Stimulated activated CD8-positive, alpha-beta memory T cell treated with anti-CD3 and anti-CD28 coated beads, Interleukin-7, amount 100 ng/mL, for 48 hours (primary cell): ENCODE results near the gene BCL11B.

ENCODE experiments used
- DNase-seq, 2 donors: peaks; one replicate each; pipeline ENCODE4 v3.0.0-alpha.2; 2020; ENCODE audit warnings: low read depth in 1 of 2; ENCODE audit errors: extremely low read depth in 1 of 2

The BCL11B gene

DNA sequence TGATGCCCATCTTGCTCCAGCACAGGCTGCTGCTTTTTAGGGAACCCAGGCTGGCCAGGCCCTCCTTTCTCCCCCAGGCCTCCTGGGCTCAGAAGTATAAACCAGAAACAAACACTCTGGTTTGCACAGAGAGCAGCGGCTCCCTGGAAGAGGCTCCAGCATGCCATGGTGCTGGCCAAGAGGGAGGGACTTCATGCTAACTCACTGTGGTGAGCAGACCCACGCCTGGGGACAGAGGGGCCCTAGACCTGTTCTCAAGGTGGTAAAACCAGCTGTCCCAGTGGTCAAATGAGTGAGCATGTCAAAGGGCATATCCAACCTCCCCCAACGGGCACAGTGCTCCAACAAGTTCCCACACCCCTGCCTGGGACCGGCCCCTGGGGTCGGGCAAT lies 15.5 kb downstream of the BCL11B start:
- DNase-seq, result no peak

DNA sequence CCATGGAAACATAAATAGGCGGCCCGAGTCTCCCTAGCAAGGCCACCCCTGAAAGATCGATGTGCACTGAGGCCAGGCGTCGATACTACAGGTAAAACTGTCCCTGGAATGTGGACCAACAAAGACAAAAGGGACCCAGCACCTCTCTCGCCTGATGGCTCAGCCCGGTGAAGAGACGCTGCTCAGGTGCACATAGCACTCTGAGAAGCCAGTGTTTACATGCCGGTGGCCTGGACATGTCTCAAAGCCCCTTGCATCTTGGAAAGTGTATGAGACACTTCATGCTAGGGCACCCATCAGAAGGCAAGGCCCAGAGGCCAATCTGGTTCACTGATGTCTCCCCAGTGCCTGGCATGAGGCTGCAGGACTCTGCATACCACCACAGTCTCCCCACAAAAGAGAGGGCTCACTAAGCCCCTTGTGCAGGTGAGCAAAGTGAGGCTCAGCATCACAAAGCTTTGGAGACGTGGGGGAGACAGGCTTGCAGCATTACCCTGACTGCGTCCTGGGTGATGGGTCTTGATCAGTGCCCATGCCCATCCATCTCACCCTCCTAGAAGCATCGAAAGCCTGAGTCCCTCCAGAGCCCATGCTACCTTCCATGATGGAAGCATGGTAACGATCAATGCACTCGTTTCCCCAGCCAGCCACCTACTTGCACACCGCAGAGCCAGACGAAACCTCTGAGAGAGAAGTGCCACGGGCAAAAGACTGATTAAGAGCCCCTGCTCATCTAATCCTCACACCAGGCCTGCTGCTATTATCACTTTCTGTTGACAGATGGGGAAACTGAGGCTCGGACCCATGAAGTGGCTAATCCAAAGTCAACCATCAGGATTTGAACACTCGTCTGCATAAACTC lies 16.1 kb downstream of the BCL11B start:
- DNase-seq, result no peak

DNA sequence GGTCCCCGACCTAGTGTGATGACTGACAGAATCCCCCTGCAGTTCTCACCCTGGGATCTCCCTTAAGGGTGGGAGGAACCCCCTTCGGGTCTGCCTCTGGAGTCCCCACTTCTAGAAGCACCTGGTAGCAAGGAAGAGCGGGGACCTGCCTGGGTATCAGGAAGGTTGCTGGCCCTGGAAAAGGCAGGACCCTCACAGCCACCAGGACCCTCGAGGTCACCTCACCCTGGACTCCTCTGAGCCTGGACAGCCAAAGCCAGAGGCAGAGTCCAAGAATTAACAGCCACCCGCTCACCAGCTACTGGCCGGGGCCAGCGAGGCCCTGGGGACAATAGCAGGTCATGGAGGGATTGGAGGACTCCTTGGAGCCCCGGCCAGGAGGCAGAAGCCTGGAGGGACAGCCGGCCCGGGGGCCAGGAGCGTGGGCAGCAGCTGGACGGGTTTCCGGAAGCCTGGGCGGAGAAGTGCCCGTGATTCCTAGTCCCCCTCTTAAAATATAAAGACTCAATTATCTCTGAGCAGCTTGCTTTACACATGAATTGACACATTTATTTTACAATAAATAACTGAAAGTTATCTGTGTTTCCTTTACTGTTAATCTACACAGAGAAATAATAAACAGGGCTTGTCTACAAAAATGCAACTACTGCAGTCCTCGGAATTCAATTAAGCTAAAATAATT lies 17.5 kb downstream of the BCL11B start:
- DNase-seq, result no peak

DNA sequence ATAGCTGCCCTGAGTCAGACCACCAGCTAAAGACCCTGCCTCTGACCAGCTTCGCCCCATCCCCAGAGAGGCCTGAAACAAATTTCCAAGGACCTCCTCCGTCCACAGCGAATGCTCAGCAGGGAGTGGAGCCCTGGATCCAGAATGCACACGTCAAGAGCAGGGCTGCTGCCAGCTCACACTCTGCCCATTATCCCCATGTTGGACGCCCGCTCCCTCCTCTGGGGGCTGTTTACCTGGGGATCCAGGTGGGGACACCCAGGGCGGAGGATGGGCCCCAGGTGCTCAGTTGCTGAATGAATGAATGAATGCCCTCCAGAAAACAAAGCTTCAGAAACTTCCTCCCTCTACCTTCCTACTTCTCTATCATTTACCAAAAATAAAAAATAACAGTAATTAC lies 18.1 kb downstream of the BCL11B start:
- DNase-seq, result no peak

DNA sequence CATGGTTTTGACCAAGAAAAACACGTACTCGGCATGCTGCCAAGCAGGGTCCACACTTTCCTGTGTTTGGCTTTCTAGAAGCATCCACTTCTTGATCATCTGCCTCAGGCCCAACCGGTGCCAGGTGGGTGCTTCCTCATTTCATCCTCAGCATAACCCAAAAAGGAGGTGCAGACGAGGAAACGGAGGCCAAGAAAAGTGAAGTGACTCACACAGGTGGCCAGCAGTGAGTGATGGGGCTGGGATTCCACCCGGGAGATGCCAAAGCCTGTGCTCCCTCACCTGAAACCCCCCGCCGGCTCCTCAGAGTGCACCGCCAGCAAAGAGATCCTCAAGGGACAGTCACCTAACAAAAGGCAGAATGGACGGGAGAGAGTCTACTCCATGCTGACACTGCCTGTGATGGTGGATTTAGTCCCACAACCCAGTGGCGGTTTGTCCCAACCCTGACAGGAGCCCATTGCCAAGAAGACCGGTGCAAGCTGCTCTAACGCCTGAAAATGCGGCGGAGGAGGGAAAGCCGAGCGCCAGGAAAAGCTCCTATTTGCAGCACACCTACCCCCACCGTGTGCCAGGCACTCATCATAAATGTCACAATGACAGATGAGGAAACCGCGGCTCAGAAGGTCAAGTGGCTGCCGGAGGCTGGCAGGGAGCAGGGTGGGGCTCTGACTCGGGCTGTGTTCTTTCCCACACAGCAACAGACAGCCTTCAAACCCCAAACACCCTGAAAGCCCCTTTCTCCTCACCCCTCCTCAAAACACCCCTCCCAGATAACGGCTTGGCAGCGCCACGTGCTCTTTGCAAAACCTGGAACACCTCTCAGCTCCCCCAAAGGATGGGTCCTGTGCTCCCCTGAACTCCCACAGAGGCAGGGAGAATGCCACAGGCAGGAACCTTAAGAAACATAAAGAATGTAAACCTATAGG lies 18.8 kb downstream of the BCL11B start:
- no peak for DNase-seq

DNA sequence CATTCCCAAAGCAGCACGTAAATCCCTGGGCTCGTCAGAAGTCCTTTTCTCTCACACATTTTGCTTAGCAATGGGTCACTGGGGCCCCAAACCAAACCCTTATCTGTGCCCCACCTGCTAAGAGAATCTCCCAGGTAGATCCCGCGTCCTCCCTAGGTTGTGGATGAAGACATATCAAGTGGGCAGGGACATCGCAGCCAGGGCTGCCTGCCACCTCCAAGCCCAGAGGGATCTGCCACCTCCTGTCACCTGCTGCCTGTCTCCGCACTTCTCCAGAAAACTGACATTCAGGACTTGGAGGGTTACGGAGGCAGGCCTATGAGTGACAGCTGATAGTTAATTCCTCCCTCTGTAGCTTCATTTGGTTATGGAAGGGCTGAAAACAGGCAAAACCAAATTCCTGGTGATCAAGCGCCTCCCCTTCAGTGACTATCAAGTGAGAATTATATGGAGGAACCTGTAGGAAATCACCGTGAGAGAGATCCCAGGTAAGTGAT lies 19.5 kb downstream of the BCL11B start:
- no peak for DNase-seq

DNA sequence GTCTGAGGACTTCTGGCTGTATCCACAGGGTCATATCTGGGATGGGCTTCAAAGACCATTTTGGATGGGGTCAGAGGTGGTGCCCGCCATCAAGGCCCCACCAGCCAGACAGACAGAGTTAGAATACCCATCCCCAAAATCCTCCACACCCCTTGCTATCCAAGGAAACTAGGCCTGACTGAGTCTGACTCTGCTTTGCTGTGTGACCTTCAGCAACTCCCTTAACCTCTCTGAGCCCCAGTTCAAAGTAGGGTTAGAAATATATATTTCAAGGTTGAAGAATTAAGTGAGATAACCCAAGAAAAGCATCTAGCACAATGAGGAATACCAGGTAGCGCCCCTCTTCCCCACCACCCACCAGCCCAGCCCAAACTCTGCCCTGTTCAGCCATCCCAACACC lies 20.3 kb downstream of the BCL11B start:
- no peak for DNase-seq

DNA sequence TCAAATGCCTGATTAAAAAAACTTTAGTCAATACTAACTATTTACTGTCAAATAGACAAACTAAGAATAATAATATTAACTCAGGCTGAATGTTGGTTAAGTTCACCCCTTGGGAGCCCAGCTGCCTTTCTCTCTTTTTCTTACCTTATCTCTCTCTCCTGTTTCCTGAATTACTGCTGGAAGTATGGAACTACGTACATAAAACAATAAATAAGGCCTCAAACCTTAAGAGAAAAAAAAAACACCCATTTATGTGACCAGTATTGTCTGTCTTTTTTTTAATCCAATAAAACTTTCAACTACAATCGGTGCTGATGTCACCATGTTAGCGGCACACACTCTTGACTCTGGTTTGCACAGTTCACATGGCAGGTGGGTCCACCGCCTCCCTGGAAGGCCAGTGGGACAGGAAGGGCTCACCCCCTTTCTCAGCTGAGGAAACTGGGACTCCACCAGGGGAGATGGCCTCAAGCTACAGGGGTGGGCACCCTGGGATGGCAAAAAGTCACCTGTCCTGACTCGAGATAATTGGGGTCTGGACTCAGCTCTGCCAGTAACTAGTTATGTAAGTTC lies 21.3 kb downstream of the BCL11B start:
- DNase-seq, result no peak

DNA sequence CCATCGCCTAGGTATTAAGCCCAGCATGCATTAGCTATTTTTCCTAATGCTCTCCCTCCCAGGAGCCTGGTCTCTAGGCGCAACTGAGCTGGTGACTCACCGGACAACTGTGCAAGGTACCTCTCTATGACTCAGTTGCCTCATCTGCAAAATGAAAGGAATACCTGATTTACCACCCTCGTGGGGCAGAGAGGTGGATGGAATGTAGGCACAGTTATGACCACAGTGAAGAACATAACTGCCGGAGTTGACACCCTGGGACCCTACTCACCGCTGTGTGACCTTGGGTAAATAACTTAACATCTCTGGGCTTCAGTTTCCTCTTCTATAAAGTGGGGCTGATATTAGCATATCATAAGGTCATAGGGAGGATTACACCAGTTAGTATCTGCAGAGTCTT lies 22.6 kb downstream of the BCL11B start:
- DNase-seq, result no peak

DNA sequence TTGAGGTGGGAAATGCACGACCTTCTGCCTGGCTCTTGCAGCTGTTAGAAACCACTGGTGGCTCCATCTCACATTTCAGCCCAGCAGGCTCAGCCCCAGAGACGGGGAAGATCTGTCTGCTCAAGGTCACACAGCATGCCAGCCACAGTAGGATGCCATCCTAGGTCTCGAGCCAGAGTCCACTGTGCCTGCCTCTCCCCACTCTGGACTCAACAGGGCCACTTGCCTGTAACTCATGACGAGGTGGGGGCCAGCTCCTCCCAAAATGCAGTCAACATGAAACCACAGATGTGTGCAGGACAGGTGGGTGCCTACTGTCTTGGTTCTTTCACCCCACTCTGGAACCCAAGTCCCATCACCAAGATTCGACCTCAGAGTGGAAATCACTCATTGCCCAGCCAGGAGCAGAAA lies 23.2 kb downstream of the BCL11B start:
- no peak for DNase-seq

DNA sequence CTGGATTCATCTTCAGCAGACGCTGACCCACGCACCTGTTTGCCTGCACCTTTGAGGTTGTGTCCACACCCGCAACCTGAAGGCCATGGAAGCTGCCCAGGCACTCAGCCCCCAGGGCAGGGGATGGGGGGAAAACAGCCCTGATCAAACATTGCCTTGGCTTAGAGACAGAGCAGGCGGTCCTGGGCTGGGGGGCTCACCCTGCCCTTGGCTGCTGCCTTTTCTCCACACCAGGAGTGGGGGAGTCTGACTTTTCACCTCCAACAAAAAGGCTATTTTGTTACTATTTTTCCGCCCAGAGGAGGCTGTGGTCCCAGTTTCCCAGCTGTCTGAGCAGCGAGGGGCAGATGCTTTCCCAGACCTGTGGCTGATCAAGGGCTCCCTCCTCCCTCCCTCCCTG lies 24.2 kb downstream of the BCL11B start:
- DNase-seq, result no peak

DNA sequence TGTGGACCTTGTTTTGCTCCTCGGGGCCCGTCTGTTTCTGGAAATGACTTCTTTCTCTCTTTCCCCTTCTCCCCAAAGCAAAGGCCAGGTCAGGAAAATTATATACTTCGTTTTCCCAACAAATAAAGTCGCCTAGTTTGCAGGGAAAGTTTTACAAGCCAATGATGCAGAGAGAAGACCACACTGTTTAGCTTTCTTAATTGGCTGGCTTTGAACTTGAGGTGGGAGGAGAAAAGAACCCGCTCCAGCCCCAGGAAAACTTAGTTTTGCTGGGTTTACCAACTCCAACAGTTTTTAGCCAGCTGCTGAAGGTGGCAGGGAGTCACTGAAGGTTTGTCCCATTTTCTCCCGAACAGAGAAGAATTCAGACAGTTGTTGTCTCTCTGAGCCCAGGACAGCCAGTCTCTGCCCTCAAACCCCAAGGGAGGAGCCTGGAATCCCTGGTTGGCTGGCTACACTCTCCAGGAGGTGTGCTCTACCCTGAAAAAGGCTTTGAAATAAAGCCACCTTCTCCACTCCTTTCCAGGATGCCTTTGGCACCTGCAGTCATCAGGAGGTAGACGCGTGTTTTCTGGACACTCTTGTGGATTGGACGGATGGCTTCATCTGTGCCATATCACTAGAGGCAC lies 24.8 kb downstream of the BCL11B start:
- no peak for DNase-seq

DNA sequence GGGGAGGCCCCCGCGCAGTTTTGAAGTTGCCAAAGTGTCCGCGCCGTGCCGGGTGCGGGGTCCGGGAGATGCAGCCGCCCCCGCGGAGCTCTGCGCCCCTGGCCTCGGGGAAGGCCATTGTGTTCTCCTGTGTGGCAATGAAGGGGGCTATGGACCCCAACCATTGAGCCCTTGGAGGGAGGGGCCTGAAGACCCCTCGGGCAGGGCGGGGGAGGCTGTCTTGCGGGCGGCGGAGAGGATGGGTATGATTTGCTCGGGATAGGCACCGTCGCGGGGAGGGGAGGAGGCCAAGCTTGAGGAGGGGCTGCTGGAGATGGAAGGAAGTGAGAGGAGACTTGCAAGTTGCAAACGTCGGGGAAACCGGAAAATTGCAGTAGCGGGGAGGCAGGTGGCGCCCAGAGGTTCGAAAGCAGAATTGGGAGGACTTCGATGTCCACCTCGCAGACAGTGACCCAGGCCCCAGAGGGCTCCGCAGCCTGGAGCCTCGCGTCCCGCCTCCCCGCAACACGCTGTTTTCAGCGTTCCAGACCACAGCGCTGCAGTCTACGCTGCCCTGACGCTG lies 25.4 kb downstream of the BCL11B start:
- DNase-seq, result no peak

DNA sequence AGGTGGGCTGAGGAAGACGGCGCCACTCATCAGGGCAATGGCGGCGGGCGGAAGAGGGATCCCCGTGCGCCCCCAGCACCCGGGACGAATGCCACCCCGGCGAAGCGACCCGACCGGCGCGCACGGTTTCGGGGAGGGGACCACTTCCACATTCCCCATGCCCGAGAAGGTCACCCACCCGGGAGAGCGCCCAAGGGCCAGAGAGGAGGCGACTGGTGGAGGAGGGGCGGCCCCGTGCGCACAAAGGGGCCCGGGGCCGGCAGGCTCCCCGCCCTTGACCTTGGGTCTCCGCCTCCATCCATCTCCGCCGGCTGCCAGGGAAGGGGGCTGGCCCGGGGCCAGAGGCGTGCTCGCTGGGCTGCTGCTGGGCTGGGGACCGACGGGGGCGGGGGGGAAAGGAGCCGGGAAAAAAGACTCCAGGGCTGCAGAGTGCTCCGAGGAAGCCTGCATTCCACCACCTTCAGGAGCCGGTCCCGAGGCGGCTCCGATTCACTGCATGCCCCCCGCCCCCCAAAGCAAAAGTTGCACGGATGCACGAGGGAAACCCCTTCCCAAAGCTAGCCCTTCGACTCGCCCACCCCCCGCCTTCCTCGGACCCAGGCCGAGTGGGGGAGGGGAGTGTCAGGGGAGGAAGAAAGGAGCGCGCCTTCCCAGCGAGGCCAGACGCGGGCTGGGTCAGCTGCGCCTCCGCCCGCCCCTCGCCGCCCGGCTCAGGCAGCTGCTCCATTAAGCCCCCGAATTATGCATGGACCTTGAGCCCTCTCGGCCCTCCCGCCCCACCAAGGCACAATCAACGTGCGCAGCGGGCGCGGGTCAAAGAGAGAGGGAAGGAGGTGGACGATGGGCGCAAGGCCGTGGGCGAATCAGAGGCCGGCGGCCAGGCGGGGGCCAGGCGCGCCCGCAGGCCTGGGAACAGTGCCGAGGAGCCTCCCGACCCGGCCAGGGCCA lies 26.2 kb downstream of the BCL11B start:
- no peak for DNase-seq

DNA sequence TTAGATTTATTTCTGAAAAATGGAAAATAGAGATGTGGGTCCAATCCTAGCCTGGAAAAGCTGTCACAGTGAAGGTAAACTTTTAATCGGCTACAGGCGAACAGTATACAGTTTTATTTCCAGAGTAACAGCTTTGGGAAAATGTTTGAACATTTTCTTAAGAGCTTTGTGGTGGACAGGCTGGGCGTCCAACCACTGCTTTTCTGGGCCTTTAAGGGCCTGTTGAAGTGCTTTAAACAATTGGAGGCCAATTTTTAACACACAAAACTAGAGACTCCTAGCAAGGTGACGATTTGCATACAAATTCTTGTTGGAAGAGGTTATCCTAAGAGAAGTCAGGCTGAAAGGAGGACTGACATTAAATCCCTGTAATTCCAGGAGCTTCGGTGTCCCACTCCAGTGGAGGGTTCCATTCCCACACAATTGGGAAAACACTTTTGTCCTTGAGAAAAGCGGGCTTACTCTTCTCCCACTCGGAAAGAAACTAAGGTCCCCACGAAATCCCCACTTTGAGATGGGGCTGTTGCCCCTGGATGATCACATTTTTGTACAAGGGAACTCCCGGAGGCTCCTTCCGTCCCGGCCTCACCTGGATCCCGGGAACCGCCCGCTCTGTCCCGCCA lies 26.9 kb downstream of the BCL11B start:
- DNase-seq, result no peak

DNA sequence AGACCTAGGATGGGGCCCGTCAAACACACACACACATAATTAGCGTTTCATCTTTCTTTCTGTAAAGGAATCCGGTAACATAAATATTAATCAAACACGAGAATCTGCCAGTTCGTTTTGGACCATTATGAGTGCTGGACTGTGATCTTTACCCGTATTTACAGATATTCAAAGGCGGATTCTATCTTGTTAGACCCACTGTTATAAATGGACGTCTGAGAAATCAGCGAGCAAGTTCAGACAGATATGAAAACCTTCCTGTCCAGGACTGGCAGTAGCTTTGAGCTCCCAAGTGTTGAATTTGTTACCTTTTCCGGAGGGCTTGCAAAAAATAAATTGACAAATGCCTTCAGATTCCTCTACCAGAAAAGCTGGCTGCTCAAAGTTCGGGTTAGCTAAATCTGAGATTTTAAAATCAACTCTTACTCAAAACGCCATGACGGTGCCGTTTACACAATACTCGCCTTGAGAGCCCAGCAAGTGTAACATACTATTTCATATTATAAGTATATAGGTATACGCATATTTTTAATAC lies 27.6 kb downstream of the BCL11B start:
- DNase-seq, result no peak

DNA sequence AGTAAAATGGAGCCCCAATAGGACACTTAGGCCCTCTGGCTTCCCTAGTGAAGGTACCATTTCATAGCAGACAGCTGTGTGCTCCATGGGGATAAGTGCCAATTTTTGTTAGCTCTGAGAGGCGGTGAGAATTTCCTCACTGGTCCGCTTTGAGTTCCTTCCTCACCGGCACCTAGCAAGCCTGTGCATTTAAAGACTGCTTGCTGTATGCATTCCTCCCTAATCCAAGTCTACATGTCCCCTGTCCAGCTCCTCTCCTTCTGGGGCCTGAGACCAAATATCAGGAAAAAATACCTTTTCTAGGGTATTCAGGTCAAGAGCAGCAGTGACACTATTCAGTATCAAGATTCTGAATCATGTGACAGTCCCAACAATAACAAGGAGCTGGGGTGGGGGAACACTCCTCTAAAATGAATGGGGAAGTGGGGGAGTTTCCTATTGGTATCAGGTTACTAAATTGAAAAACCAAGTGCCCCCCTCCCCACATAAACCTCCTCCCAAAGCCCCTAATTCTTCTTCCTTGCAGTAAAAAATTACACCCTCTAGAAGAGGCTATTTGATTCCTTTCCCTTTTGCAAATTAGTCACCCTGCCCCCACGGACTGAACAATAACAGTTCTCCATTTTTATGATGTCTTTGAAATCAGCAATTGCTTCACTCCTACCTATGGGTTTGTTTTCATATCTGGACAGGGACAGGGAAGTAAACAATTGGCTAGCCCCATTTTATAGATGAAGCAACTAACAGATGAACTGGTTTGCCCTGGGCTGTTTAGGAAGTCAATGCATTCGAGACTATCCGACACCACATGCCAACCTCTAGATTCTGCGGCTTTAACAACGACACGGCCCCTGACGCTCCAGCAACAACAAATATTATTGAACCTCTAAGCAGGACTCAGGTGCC lies 28.9 kb downstream of the BCL11B start:
- DNase-seq, result no peak
